WERI-Rb-1 (cell line): ENCODE measurements around the gene MAGI1.
"Not testable (repeated sequence)": the region's sequence is repeated elsewhere in the genome, so short reads cannot be mapped to it uniquely, and the experiment has no call there.

Source experiments
- DNase-seq: peaks from one replicate; pipeline ENCODE4 v3.0.0-alpha.2; 2020
- H3K27ac ChIP-seq: fragments of 250-450 bp; sonication (Bioruptor Pico); 2 replicates; pipeline ENCODE4 v1.5.1; 2020; ENCODE audit warnings: mild to moderate bottlenecking, moderate library complexity
- H3K27me3 ChIP-seq: fragments of 250-450 bp; sonication (Bioruptor Pico); 2 replicates; pipeline ENCODE4 v1.5.1; 2021; ENCODE audit warnings: mild to moderate bottlenecking, low read depth, moderate library complexity; ENCODE audit not compliant: insufficient read depth, severe bottlenecking
- H3K36me3 ChIP-seq: fragments of 250-450 bp; sonication (Bioruptor Pico); 2 replicates; pipeline ENCODE4 v1.5.1; 2020; ENCODE audit warnings: mild to moderate bottlenecking, moderate library complexity
- H3K4me3 ChIP-seq: 2 replicates; pipeline ENCODE4 v1.5.1; 2011; ENCODE audit warnings: low read depth, mild to moderate bottlenecking, control low read depth, low read length
- H3K9me3 ChIP-seq: fragments of 250-450 bp; sonication (Bioruptor Pico); 2 replicates; pipeline ENCODE4 v1.5.1; 2021; ENCODE audit warnings: mild to moderate bottlenecking, moderate library complexity; ENCODE audit not compliant: severe bottlenecking
- CTCF ChIP-seq: IDR thresholded peaks from 2 replicates; pipeline ENCODE4 v1.5.1; 2011; ENCODE audit warnings: low read depth, mild to moderate bottlenecking, control low read depth, inconsistent platforms, low read length

MAGI1 gene

GRCh38 chr3:65548848-65549625, 489.7 kb downstream of the MAGI1 start:
- no peak overlapping the region for H3K27ac ChIP-seq
- H3K36me3 ChIP-seq, result no peaks in the 10 kb centered on the region
- no peak for TF ChIP-seq CTCF
- no peaks in the 10 kb centered on the region for H3K27me3 ChIP-seq
- H3K9me3 ChIP-seq, result no peaks in the 10 kb centered on the region
- no peak overlapping the region for H3K4me3 ChIP-seq
- DNase-seq, result no peak

- no peak overlapping the region for H3K4me3 ChIP-seq
- no peak for TF ChIP-seq CTCF
- no peaks in the 10 kb centered on the region for H3K9me3 ChIP-seq
- DNase-seq, result no peak
- H3K27me3 ChIP-seq, result no peaks in the 10 kb centered on the region
- H3K27ac ChIP-seq, result no peak overlapping the region
- no peaks in the 10 kb centered on the region for H3K36me3 ChIP-seq
Measured at GRCh38 chr3:65545429-65545828, 493.3 kb downstream of the MAGI1 start.

GRCh38 chr3:65543391-65543790, 495.3 kb downstream of the MAGI1 start:
- DNase-seq, H3K36me3 ChIP-seq, H3K27me3 ChIP-seq, H3K27ac ChIP-seq, H3K4me3 ChIP-seq, H3K9me3 ChIP-seq: not testable (repeated sequence)

GRCh38 chr3:65540666-65541065, 498.1 kb downstream of the MAGI1 start:
- no peak for DNase-seq
- no peak for TF ChIP-seq CTCF
- Histone ChIP-seq H3K36me3 (no peaks in the 10 kb centered on the region), H3K4me3 (no peak overlapping the region), H3K27ac (no peak overlapping the region), H3K27me3 (no peaks in the 10 kb centered on the region), H3K9me3 (no peaks in the 10 kb centered on the region)

GRCh38 chr3:65539616-65540015, 499.1 kb downstream of the MAGI1 start:
- no peak for TF ChIP-seq CTCF
- DNase-seq, result no peak

GRCh38 chr3:65538101-65538500, 500.6 kb downstream of the MAGI1 start:
- Histone ChIP-seq H3K36me3 (no peaks in the 10 kb centered on the region), H3K27me3 (no peaks in the 10 kb centered on the region), H3K4me3 (no peak overlapping the region), H3K9me3 (no peaks in the 10 kb centered on the region), H3K27ac (no peak overlapping the region)
- TF ChIP-seq CTCF, result no peak
- DNase-seq, result no peak

More at GRCh38 chr3:65539616-65540015, 499.1 kb downstream of the MAGI1 start:
- no peaks in the 10 kb centered on the region for H3K9me3 ChIP-seq
- H3K27ac ChIP-seq, result no peak overlapping the region
- no peaks in the 10 kb centered on the region for H3K36me3 ChIP-seq
- H3K27me3 ChIP-seq, result no peaks in the 10 kb centered on the region
- H3K4me3 ChIP-seq, result no peak overlapping the region
